H54 (cell line): ENCODE results near the gene LENG1.
A peak's percentile ranks its signal among the peaks of the same experiment; 100 is the strongest.
"Not testable (repeated sequence)": the region's sequence is repeated elsewhere in the genome, so short reads cannot be mapped to it uniquely, and the experiment has no call there.

ENCODE experiments used
- DNase-seq: peaks from one replicate; pipeline ENCODE4 v3.0.0; 2011; ENCODE audit warnings: low spot score, mixed read lengths; ENCODE audit not compliant: insufficient read length
- FAIRE-seq: peaks from 3 replicates; lab custom pipeline; 2011; peaks lifted over from hg19 to GRCh38; lab: Jason Lieb, UNC
- POLR2A ChIP-seq: IDR thresholded peaks from 2 replicates; pipeline ENCODE4 v1.6.1; 2011; ENCODE audit warnings: low read depth, mild to moderate bottlenecking, low read length

LENG1 gene

GRCh38 chr19:54159352-54160181 is at the start of gene LENG1:
TSS of gene LENG1 (minus strand) at chr19:54159721. CDS start at chr19:54159695, 26 bp downstream.
- TF ChIP-seq POLR2A = peak; percentile 83
- FAIRE-seq (peak; percentile 94), DNase-seq (peak; percentile 100)

DNA sequence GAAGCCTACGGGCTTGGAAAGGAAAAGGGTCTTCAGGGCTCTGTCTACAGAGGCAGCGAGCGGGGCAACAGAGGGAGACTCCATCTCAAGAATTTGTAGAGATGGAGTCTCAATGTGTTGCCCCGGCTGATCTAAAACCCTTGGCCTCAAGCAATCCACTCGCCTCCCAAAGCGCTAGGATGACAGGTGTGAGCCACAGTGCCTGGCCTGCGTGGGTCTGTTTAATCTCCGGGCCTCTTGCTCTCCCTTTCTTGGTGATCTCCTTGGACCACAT is 49.2 kb upstream of the LENG1 start:
- FAIRE-seq (no peak), DNase-seq (no peak)
- no peak for TF ChIP-seq POLR2A

DNA sequence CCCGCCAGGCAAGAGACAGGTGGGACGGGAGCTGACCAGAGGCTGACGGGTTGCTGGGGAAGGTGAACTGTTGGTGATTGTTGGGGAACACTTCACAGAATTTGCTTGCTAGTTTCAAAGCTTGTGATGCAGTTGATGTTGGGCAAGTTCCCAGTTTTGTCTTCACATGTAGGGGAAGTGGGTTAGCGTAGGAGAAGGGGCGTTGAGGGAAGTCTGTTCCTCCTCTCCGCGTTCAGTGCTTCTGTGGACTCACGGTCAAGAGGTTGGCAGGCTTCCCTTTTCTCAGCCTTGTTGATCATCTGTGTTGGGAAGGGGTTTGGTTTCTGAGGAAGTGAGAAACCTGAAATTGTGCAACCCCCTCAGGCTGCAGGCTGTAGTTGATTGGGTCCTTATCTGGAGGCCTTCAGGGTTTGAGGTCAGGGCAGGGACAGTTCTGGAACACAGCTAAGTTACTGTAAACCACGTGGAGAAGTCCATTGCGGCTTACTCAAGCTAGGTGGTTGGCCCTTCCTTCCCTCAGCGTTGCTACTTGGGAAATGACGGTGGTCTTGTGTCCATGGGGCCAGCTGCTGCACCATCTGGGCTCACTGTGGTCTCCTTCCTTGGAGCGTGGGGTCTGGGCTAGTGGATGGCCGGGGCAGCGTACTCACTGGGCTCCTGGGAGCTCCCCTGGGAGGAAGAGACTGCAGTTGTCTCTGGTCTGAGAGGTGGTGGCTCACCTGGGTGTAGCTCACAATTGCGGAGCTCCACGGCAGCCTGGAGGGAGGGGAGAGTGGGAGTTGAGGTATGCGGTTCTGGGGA is 48.7 kb upstream of the LENG1 start:
- FAIRE-seq (no peak), DNase-seq (no peak)
- no peak for TF ChIP-seq POLR2A

- DNase-seq = no peak
- FAIRE-seq = no peak
- no peak for TF ChIP-seq POLR2A
Measured at GRCh38 chr19:54207676-54207982, 48.1 kb upstream of the LENG1 start.

- FAIRE-seq, DNase-seq: not testable (repeated sequence)
Measured at GRCh38 chr19:54207193-54207592, 47.7 kb upstream of the LENG1 start.

DNA sequence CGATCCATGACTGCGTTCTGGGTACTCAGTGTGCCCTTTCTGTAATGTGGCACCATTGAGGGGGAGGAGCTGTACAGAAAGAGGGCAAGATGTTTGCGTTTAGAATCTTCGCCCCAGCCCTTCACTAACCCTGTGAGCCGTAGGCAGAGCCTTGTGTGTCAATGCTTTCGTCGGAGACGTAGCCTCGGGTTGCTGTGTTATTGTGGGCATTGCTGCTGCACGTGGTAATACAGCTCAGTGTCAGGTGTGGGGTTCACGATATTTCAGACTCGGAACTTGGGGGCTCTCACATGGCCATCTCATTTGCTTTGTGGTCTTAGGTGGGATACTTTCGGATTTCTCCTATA is 47.3 kb upstream of the LENG1 start:
- no peak for TF ChIP-seq POLR2A
- FAIRE-seq (no peak), DNase-seq (no peak)

- no peak for DNase-seq
- no peak for FAIRE-seq
- TF ChIP-seq POLR2A = no peak
Measured at GRCh38 chr19:54206030-54206830, 46.7 kb upstream of the LENG1 start.

GRCh38 chr19:54204767-54205468 is 45.4 kb upstream of the LENG1 start:
- TF ChIP-seq POLR2A = no peak
- FAIRE-seq (no peak), DNase-seq (no peak)

GRCh38 chr19:54203151-54203611 is 43.7 kb upstream of the LENG1 start:
- FAIRE-seq (no peak), DNase-seq (no peak)
- no peak for TF ChIP-seq POLR2A

DNA sequence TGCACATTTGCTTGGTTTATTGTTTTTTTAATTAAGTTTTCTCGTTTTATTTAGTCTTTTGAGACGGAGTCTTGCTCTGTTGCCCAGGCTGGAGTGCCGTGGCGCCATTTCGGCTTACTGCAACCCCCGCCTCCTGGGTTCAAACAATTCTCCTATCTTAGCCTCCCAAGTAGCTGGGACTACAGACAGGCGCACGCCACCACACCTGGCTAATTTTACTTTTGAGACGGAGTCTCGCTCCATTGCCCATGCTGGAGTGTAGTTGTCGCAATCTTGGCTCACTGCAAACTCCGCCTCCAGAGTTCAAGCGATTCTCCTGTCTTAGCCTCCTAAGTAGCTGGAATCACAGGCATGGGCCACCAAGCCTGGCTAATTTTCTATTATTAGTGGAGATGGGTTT is 42.5 kb upstream of the LENG1 start:
- TF ChIP-seq POLR2A = no peak
- FAIRE-seq = no peak
- DNase-seq = no peak

DNA sequence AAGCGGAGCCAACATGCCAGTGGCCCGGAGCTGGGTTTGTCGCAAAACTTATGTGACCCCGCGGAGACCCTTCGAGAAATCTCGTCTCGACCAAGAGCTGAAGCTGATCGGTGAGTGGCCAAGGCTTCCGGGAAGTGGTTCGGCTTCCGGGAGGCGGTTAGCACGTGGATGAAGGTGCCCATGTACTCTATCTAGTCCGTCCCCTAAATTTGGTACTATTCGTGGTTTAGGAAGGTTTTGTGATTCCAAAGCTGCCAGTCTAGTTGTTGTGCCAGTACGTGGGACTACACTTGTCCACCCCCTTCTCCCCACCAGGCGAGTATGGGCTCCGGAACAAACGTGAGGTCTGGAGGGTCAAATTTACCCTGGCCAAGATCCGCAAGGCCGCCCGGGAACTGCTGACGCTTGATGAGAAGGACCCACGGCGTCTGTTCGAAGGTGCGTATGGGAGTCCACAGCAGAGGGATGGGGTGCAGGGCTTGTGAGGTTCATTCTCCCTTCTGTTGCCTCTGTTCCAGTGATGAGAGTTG is 41.7 kb upstream of the LENG1 start:
- no peak for TF ChIP-seq POLR2A
- DNase-seq (no peak), FAIRE-seq (no peak)

- no peak for TF ChIP-seq POLR2A
Measured at GRCh38 chr19:54199401-54199800, 39.9 kb upstream of the LENG1 start.

GRCh38 chr19:54197121-54197520 is 37.6 kb upstream of the LENG1 start:
- TF ChIP-seq POLR2A = no peak
- FAIRE-seq (no peak), DNase-seq (no peak)

More at GRCh38 chr19:54199401-54199800, 39.9 kb upstream of the LENG1 start:
- DNase-seq (no peak), FAIRE-seq (no peak)
